ENCODE data around the gene CEP170B.
"Not testable (repeated sequence)": the region's sequence is repeated elsewhere in the genome, so short reads cannot be mapped to it uniquely, and the experiment has no call there.

CEP170B gene

DNA sequence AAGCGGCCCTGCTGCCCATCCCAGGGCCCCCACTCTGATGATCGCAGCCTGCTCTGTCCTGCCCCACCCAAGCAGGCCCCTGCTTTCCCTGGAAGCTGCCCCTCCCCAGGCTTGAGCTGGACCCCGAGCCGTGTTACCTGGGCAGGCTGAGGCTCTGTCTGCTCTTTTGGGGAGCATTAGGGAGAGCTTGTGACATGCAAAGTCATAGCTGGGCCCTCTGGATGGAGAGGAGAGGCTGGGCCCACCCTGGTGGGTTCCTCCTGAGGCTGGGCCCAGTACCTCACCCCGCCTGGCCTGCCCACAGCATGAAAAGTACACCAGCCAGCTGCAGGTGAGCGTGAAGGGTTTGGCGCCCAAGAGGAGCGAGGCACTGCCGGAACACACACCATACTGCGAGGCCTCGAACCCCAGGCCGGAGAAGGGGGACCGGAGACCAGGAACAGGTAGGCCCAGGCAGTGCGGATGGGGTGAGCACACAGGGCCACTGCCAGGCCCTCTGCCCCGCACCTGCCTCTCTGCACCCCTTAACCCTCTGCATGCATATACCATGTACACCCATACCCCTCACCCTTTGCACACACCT is 15.0 kb downstream of the CEP170B start:
- DNase-seq = no peak

- DNase-seq = no peak
Measured at GRCh38 chr14:104880584-104881210, 15.6 kb downstream of the CEP170B start.

- DNase-seq = no peak
Measured at GRCh38 chr14:104881369-104881979, 16.4 kb downstream of the CEP170B start.

- DNase-seq = no peak
Measured at GRCh38 chr14:104882325-104882973, 17.4 kb downstream of the CEP170B start.

- no peak for DNase-seq
Measured at GRCh38 chr14:104882991-104883660, 18.1 kb downstream of the CEP170B start.

- no peak for DNase-seq
Measured at GRCh38 chr14:104883681-104884361, 18.8 kb downstream of the CEP170B start.

GRCh38 chr14:104884381-104884780 is 19.3 kb downstream of the CEP170B start:
- not testable (repeated sequence) for DNase-seq

- DNase-seq = no peak
Measured at GRCh38 chr14:104885031-104885972, 20.2 kb downstream of the CEP170B start.

DNA sequence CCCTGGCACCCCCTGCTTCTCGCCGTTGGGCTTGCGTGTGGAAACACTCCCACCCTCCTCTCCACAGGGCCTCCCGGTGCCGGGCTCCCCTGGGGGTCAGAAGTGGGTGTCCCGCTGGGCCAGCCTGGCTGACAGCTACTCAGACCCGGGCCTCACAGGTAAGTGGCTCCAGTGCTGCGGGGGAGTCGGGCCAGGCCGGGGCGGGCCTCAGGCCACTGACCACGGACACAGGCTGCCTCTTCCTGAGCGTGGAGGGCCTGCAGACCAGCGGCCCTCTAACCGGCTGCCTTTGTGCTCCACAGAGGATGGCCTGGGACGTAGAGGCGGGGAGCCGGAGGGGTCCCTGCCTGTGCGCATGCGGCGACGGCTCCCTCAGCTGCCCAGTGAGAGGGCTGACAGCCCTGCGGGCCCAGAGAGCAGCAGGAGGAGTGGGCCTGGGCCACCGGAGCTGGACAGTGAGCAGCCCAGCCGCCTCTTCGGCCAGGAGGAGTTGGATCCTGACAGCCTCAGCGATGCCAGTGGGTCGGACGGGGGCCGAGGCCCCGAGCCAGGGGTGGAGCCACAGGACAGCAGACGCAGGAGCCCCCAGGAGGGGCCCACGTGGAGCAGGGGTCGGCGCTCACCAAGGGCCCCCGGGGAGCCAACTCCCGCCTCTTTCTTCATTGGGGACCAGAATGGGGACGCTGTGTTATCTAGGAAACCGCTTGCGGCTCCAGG is 21.1 kb downstream of the CEP170B start:
- no peak for DNase-seq

GRCh38 chr14:104886690-104887622 is 21.9 kb downstream of the CEP170B start:
- no peak for DNase-seq

- DNase-seq = no peak
Measured at GRCh38 chr14:104887623-104888488, 22.8 kb downstream of the CEP170B start.

- no peak for DNase-seq
Measured at GRCh38 chr14:104888489-104889374, 23.7 kb downstream of the CEP170B start.

DNA sequence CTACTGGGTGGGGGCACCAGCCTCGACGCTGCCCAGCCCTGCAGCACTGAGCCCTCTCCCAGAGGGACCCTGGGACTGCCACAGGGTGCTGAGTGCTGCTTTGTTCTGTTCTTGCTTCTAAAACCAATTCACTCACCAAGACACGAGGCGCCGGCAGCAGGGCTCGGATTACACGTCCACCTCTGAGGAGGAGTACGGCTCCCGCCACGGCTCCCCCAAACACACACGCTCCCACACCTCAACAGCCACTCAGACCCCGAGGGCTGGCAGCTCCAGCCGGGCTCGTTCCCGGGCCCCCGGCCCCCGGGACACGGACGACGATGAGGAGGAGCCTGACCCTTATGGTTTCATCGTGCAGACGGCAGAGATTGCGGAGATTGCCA is 24.3 kb downstream of the CEP170B start:
- no peak for DNase-seq

GRCh38 chr14:104890292-104890691 is 25.2 kb downstream of the CEP170B start:
- DNase-seq = not testable (repeated sequence)

GRCh38 chr14:104891121-104891551 is 26.1 kb downstream of the CEP170B start:
- no peak for DNase-seq

- no peak for DNase-seq
Measured at GRCh38 chr14:104891664-104892530, 26.8 kb downstream of the CEP170B start.

Measured in SIG-M5 (cell line).